Stimulated activated CD4-positive, alpha-beta T cell treated with anti-CD3 and anti-CD28 coated beads, Interleukin-15, amount 100 ng/mL, for 48 hours (primary cell): ENCODE results near the gene MAP2K5.

Experiments
- DNase-seq, 2 donors: peaks; one replicate each; pipeline ENCODE4 v3.0.0-alpha.2; 2020; ENCODE audit warnings: low read depth in 2 of 2

MAP2K5 gene

DNA sequence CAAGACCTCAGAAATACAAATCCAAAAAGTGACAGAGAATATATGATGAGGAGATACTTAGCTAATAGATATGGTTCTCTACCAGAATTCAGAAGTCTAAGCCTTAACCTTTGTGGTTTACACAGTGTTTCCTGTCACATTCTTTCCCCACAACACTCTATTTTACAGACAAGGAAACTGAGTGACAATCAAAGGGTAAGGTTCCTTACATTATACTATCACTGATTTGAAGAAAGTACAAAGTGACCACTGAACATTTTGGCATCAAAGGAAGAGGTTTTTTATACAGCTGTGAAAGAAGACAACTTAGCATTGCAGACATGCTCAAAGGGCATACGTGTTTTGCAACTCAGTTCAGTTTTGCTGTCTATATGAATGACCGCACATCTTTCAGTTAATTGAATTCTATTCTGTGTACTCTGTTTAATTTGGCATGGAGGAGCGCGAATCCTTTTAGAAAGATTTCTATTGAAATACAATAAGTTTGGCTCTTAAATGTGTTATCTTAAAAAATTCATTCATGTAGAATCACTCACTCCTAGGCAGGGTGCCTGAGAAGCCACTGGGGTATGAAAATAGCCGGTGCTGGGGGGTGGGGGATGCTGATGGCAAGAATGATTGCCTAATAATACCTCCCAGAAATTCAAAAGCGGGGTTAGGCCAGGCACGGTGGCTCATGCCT lies 216.3 kb downstream of the MAP2K5 start:
- no peak for DNase-seq

DNA sequence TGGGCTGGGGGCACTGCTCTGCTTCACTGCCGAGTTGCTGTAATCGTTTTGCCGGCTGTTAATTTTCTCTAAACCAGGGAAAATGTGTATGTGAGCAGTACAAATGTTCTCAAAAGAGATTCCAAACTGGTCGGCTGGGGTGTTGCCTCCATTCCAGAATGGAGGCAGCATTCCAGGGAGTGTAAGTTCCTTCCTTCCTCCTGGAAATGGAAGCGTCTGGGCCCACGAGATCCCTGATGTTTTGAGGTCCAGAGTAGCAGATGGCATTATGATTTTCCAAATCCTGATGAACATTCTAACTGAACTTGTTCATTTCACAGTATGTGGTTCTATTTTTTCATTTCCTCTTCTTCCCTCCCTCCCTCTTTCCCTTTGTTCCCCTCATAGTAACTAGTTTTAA lies 218.4 kb downstream of the MAP2K5 start:
- no peak for DNase-seq

DNA sequence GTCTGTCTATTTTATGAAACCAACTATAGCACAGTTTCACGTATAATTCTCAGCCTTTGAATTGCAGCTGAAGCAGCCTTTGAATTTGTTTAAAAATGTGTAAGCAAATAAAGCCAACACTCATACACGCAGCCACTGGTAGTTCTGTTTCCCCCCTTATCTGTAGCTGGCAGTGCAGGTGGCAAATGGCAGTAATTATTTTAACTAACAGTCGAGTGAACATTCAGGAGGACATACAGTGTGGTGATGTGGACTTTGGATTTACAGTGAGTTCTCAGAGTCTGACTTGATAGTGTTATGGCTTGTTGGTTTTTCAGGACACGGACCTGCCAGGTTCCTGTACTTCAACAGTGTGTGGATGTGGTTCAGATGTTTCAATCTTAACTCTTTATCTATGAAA lies 218.8 kb downstream of the MAP2K5 start:
- no peak for DNase-seq

DNA sequence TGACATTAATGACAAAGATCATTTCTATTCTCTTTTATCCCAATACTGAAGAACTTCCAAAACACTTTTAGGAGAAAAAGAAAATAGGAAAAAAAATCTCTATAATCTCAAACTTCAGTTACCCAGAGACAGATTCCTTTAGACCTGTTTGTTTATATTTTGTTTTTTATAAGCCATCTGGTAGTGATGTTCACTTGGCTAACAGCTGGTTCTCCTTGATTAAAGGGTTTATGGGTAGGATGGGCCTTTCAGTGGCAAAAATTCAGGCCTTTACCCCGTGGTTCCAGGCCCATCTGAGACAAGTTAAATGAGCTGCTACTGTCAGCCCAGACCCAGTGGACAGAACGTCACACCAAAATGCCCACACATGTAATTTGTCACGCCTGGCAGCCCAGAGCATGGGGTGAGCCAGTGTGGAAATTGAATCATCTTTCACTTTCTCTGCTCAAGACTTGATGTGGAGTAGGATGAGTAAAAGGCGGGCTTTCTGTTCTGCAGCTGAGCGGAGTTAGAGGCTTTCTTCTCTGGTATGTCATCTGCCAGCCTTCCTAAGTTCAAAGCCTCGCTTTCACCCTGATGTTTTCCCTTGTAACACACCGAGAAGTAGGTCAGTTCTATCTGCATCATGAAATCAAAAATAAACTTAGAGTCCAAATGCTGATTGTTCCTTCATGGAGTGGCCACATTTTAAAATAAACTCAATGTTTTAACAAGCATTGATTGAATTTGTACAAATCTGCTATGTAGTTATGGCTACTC lies 220.3 kb downstream of the MAP2K5 start:
- DNase-seq = peak; percentile 60 to 65

DNA sequence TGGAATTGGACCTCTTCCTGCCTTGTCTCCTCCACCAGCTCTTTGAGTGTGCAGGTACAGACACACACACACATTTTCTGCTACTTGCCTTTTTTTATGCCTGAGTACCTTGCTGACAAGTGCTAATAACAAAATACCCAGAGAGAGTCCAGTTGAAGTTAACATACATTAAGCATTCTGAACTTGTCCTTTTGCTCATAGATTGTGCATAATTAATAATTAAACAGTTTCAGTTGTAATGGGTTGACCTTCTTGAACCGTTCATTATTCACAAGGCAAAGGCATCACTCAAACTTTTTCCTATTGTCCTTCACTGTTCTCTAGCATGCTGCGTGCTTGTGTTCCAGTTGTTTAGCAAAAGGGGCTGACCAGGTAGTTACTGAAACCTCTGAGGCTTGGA lies 223.2 kb downstream of the MAP2K5 start:
- no peak for DNase-seq

DNA sequence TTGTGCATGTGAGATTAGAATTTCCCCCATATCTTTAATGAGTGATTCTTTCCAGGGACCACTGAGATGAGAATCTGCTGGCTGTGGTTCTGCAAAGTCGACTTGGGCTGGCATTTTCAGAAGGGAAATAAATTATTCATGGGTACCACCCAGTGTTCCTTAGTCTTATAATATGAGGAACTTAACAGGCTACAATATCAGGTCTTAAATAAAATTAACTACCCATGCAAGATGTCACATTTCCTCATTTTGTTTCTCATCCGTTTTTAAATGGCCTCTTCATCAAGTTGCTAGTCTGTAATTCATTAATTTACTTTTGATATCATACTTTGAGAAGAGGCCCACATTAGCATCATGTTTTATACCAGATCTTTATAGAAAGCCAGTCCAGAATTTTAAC lies 224.5 kb downstream of the MAP2K5 start:
- no peak for DNase-seq

DNA sequence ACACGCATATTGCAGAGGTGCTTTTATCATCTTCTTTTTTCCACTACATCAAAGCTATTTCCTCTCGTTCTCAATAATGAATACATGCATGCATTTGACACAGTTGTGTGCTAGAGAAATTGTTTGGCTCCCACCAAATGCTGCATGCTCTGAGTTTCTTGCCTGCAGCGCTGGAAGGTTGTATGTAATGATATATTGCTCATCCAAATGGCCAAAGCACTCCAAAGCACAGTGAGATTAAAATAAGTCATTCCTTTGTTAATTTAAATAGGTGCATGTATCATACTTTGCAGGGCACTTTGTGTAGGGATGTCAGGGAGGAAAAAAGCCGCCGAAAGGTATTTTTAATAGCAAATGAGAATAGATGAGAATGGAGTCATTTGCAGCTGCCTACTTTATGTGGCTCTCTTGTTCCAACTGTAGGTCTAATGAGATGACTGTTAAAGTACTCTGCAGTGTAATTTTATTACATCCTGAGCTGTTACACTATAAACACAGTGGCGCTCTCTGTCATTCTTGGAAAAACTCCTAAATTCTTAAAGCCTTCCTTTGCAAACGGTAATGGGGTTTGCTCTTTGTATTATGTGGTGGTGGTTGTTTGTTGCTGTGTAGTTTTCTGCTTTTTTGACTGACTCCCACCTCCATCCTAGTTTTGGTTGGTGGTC lies 225.9 kb downstream of the MAP2K5 start:
- DNase-seq = no peak

DNA sequence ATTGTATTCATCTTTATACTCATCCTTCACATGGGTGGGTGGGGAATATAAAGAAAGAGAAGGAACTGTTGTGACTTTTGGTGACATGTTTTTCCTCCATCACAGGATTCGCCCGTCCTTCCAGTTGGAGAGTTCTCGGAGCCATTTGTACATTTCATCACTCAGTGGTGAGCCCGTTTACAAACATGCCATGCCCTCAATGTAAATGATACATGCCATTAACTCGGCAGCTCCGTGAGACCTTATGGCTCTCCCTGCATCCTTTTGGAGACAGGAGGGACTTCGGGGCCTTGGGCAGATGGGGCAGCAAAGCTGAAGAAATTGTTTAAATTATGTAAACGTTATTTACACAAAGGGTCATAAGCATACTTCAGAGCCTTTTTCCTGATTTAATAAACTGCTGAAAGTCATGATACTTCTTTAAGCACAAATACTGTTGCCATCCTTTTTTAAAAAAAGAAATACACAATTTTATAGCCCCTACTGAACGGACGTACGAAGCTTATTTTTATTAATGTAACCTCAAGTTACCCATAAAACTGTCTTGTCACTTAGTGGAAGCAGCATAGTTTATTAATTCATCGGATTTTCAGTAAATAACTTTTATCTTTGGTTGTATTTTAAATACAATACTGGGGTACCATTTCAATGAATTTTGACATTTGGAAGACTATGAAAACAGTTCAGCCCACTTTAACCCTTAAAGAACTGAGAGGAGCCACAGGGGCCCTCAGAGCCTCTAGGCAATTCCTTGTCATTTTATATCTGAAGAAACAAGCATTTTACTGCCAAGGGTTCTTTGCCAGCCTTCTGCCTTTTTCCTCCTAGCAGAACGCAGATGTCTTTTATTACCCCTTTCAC lies 227.2 kb downstream of the MAP2K5 start:
- no peak for DNase-seq

DNA sequence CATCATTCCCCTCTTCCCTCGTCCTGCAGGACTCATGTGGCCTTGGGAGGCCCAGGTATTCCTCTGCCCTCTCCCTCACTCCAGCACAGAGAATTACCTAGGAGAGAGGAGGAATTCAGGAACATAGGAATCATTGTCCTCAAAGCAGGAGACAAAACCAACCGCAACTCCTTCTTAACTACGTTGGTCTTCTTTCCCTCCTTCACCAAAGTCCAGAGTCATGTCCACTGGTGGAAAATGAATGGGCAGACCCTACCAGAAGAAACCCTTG lies 227.8 kb downstream of the MAP2K5 start:
- no peak for DNase-seq

DNA sequence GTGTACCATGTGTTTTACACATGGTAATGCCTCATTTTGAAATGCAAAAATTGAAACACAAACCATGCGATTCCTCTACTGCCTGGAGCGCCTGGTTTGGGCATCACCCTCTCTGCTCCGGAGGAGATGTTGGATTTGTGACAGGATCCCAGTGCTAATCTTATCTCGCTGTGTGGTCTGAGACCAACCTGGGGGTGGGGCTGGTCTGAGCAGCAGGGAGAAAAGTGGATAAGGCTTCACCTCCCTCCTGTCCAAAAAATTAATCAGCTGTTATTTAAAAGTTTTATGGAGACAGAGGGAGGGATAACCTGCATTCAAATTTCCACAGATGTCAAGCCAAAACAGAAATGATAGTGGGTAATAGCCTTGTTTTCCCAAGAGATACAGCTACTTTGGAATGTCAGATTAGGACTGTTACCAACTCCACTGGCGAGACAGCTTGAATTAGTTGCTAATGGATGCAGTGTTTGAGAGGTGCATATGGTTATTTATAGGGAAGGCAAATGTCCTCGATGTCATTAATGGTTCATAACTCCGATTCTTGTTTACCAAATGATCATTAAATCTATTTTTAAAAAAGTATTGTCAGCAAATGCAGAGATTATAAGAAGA lies 228.8 kb downstream of the MAP2K5 start:
- no peak for DNase-seq

DNA sequence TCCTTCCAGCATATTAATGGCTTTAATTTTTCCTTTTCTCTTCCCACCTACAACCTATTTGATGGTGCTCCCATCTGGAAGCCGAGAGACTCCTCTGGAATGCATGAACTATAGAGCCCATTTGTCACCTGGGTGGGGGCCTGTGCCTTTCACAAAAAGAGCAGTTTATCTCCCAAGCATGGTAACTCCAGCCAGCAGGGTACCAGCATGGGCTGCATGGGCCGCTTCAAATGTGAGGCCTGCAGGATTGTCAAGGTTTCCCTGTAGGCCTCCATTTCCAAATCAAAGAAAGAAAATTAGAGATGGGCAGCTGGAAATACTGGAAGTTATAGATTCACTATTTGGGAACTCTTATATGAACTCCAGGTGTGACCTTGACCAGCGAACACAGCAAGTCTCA lies 232.1 kb downstream of the MAP2K5 start:
- DNase-seq = no peak

DNA sequence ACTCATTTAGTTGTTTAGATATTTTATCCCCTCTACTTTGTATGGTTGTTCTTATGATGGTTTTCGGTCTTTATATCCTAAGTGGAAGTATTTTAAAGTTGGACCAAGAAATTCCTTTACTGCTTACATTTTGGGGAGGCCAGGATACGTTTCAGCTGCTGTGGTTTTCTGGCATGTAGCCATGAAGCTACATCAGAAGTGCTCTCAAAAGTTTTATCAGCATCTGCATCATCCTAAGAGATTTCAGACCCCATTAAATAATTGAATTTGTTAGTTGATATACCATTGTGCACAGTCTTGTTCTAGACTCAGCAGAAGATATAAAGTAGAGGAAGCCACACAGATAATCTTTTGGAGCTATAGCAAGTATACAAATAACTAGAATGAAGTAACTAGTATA lies 232.7 kb downstream of the MAP2K5 start:
- DNase-seq = no peak

DNA sequence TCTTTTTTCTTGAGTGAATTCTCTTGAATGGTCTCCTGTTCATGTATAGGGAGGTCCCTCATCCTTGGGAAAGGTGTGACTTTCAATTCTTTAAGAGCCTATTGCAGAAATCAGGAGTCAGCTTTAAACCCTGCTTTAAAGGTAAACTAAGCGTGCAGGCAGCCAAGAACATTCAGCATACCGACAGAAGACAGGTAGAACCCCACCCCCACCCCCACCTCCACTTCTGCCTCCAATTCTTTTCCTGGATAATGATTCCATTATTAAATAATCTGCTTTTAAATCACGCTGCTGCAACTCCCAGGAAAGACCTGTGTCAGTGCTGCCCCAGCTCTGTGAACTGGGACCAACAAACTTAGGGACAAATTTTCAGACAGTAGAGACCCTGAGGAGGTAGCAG lies 233.5 kb downstream of the MAP2K5 start:
- DNase-seq = no peak

DNA sequence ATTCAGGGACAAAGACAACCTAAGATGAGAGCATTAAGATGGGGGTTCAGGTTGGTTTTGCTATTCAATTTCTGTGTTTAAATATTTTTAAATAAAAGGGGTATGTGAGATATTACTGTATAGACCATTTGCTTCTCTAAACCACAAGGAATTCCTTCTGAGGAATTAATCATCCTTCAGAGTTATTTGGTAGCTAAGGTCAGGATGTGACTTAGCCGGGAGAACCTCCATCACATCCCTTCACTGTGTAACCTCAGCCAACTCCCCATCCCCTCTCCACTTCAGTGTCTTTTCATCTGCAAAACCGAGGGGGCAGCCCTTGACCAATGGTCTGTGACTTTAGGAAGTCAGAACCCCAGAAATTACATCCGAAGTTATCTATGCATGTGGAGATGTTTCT lies 234.1 kb downstream of the MAP2K5 start:
- no peak for DNase-seq

DNA sequence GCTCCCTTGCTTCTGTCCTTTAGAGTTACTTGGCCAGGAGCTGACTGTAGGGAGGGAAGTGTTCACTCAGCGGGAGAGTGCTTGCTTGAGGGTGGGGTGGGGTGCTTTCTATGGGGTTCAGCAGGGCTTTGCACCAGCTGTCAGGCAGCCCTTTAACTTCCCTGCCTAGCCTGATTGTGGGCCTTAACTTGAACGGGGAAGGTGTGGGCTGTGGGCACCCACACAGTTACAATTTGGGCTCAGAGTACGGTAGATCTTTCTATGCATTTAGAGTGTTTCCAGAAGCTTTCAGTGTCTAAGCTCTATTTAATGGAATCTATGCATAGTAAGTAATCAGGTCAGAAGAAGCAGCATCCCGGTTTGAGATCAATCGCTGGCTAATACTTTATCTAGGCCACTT lies 234.6 kb downstream of the MAP2K5 start:
- DNase-seq = no peak

DNA sequence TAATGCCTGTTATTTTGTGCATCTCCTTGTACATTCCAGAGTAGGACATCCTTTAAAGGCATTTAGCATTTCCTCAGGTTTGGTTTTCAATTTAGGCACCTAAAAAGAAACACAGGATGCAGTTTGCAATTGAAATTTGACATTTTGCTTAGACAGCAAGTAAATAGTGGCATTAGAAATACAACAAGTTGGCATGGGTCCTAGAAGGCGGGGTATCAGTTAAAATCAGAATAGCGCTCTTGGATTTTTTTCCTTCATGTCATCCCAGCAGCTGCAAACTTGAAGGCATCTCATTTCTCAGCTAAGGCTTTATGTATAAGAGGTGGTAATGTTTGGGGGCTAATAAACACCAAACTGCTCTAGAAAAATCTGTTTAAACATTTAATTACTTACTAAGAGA lies 235.3 kb downstream of the MAP2K5 start:
- DNase-seq = no peak

DNA sequence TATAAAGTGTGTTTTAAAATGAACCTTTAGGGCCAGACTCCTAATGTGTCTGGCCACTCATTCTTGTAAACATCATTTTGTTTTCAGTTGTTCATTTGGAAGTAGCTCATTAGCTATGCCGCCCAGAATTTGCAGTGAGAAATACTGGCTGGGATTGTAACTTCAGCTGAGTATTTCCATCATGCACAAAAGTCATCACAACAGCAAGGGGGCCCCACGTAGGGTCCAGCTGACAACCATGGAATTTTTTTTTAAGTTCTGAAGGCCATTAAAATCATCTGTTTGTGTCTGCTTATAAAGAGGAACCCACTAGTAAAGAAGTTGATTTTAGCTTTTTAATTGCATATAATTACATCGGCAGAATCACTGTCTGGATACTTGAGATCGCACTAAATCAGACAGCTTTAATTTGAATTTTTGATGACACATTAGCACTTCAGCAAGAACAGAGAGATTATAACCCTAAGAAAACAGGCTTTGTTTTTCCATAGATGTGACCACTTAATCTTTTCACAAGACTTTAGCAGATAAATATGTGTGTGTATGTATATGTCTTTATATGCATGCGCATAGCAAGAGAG lies 236.6 kb downstream of the MAP2K5 start:
- DNase-seq = no peak

DNA sequence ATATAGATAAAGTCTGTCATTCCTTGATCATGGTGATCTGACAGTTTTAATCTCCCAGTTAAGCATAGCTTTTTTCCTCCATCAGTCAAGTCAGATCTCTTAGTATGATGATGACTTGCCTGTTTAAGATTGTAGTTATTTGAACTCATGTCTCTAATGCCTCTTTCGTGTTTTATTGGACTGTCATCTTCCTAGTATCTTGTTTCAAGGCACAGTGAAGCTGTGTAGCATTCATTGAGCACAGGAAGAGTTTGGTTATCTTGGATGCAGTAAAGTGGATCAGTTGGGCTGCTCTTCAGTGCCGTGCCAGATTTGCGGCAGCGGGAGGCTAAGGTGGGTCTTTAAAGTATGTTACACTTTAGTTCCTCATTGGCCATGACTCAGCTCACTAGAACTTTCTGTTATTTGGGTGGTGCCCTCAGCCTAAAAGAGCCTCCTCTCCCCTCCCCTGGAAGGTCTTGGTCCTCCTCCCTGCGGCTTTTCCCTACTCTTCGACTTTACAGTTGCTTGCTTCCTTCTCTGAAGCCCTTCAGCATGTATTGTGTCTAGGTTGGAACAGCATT lies 237.1 kb downstream of the MAP2K5 start:
- no peak for DNase-seq

DNA sequence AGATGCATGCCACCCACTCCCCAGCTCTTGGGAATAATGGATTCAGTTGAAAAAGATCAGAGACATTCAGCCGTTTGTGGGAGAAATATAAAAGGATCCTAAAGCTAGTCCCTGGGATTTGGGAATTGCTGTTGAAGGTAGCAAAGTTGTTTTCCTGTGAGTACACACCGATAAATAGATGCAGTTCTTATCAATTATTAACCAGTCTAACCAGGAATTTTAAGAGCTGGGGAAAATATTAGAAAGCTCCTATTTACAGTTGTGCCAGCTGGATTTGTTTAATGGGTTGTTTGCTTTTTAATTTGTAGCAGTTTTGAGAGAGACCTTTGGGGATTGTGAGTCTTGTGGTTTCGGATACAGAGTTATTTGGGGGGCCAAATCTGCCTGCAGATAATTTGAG lies 238.6 kb downstream of the MAP2K5 start:
- no peak for DNase-seq

DNA sequence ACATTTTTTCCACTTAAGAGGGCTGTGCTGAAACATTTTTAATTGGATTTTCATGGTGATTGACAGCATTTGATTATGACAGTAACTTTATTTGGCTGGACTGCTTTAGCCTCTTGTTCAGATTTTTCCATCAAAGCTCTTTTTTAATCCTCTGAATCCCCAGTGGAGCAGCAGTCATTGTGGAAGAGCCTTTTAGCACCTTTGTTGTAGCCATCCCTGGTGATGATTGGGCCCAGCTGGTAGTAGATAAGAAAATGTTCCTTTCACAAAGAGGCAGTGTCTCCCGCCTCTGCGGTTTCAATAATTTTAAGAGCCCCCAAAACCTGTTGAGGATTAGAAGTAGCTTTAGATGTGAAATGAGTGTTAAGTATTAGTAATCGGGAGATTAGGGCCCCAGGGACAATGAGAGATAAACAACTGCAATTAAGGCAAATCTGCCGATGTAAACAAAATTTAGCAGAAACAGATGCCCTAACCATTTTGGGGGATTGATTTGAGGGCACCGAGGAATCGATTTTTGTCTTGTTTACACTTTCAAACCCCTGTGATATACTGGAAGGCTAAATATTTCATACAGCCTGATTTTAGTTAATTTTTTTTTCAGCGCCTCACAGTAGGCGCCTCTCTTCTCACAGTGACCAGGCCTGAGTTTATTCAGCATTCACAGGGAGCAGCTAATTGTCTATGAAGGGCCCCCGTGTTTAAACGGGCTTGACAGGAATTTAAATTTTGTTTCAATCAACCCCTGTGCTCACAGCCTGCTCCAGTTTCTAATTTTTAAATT lies 239.6 kb downstream of the MAP2K5 start:
- no peak for DNase-seq

DNA sequence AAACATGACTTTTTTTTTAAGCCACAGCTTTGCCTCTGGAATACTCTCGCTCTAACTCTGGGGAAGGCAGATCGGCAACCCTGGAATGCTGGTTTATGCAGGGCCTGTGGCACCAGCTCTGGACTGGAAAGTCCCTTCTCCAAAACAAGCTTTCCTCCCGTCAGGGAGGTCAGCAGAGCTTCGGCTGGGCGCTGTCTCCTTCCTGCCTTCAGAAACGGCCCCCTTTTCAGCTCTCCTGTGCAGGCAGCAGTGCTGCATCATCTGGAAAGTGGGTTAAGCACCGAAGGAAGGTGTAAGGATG lies 240.1 kb downstream of the MAP2K5 start:
- no peak for DNase-seq
